HG03520 (cell line): ENCODE data around the gene RNF123.
A peak's percentile ranks its signal among the peaks of the same experiment; 100 is the strongest.

Source experiments
- ATAC-seq: cut with Tn5 transposase; IDR thresholded peaks from one replicate; pipeline ENCODE4 v1.9.1; 2021; ENCODE audit warnings: mild to moderate bottlenecking, moderate library complexity; ENCODE audit not compliant: unreplicated experiment

The RNF123 gene

GRCh38 chr3:49717959-49718857 lies 28.9 kb downstream of the RNF123 start:
- no peak for ATAC-seq

GRCh38 chr3:49718858-49719213 lies 29.5 kb downstream of the RNF123 start:
- no peak for ATAC-seq

GRCh38 chr3:49719214-49719884 lies 30.0 kb downstream of the RNF123 start, which contains the start of gene AMIGO3:
Gene AMIGO3 (minus strand): TSS chr3:49719684. CDS start chr3:49719465, 219 bp downstream.
- ATAC-seq: peak; percentile 41

- no peak for ATAC-seq
Measured at GRCh38 chr3:49720855-49721595, 31.7 kb downstream of the RNF123 start.

- ATAC-seq: no peak
Measured at GRCh38 chr3:49721596-49721895, 32.2 kb downstream of the RNF123 start.

GRCh38 chr3:49721896-49722781 lies 32.8 kb downstream of the RNF123 start:
- no peak for ATAC-seq

GRCh38 chr3:49722896-49723295 lies 33.5 kb downstream of the RNF123 start:
- ATAC-seq: no peak

GRCh38 chr3:49723296-49723627 lies 33.9 kb downstream of the RNF123 start:
- ATAC-seq: no peak

- ATAC-seq: peak; percentile 77
Measured at GRCh38 chr3:49723628-49724551, 34.5 kb downstream of the RNF123 start, which contains the start of gene GMPPB. Gene GMPPB (minus strand): TSS chr3:49723951. CDS start chr3:49723726, 225 bp downstream.

GRCh38 chr3:49724586-49724985 lies 35.2 kb downstream of the RNF123 start:
- no peak for ATAC-seq

GRCh38 chr3:49725906-49726681 lies 36.7 kb downstream of the RNF123 start:
- ATAC-seq: no peak

- ATAC-seq: no peak
Measured at GRCh38 chr3:49727154-49727923, 38.0 kb downstream of the RNF123 start.

- no peak for ATAC-seq
Measured at GRCh38 chr3:49727924-49728361, 38.6 kb downstream of the RNF123 start.

GRCh38 chr3:49729966-49730609 lies 40.7 kb downstream of the RNF123 start:
- no peak for ATAC-seq

- ATAC-seq: no peak
Measured at GRCh38 chr3:49732597-49732996, 43.2 kb downstream of the RNF123 start.

GRCh38 chr3:49733551-49733950 lies 44.2 kb downstream of the RNF123 start:
- ATAC-seq: no peak

GRCh38 chr3:49734752-49735151 lies 45.4 kb downstream of the RNF123 start:
- ATAC-seq: no peak
